GM12801 (cell line): ENCODE results near the gene SPOCK3.

Source experiments
- CTCF ChIP-seq: IDR thresholded peaks from one replicate; pipeline ENCODE4 v1.5.1; 2011; ENCODE audit warnings: control low read depth; ENCODE audit not compliant: insufficient read length; ENCODE audit errors: extremely low read depth

The SPOCK3 gene

GRCh38 chr4:167020410-167020809 lies 213.9 kb downstream of the SPOCK3 start:
- no peak for TF ChIP-seq CTCF

GRCh38 chr4:167014944-167015343 lies 219.3 kb downstream of the SPOCK3 start:
- no peak for TF ChIP-seq CTCF

GRCh38 chr4:167003326-167003725 lies 231.0 kb downstream of the SPOCK3 start:
- TF ChIP-seq CTCF = no peak

GRCh38 chr4:167000141-167000852 lies 234.0 kb downstream of the SPOCK3 start:
- TF ChIP-seq CTCF = no peak

- TF ChIP-seq CTCF = no peak
Observed at GRCh38 chr4:166996216-166996615, 238.1 kb downstream of the SPOCK3 start.

GRCh38 chr4:166994686-166995085 lies 239.6 kb downstream of the SPOCK3 start:
- TF ChIP-seq CTCF = no peak

- no peak for TF ChIP-seq CTCF
Observed at GRCh38 chr4:166991006-166991561, 243.2 kb downstream of the SPOCK3 start.
